Body of pancreas (tissue), 4 donors: ENCODE data around the gene SLC3A2. TPM values are rescaled to one million over a fixed set of nuclear protein-coding genes. Genes with fewer than 3 reads are reported as not detected.
A peak's percentile ranks its signal among the peaks of the same experiment; 100 is the strongest.

Experiments used
- ATAC-seq: fragments of 150-250 bp; one replicate; pipeline ENCODE4 v1.9.1; 2016
- DNase-seq, 4 donors: peaks; one replicate each; pipeline ENCODE4 v3.0.0-alpha.2; 2019
- H3K27ac ChIP-seq, 4 donors: fragments of 200-600 bp; sonication (generic); 1 replicate in 3 of 4; 2 replicates in 1 of 4; pipeline versions ENCODE4 v1.5.1 to v1.6.1; 2016 to 2019; ENCODE audit warnings: mild to moderate bottlenecking in 1 of 4, mixed read lengths in 1 of 4, moderate library complexity in 1 of 4
- H3K27me3 ChIP-seq, 2 donors: fragments of 200-600 bp; sonication (generic); one replicate each; pipeline ENCODE4 v1.6.0; 2016; ENCODE audit warnings: mild to moderate bottlenecking in 1 of 2
- H3K36me3 ChIP-seq, 2 donors: fragments of 200-600 bp; sonication (generic); replicated peaks in 1 of 2; 2 replicates each; pipeline ENCODE4 v1.5.1; 2016; ENCODE audit warnings: low read depth in 2 of 2; ENCODE audit not compliant: insufficient read depth in 1 of 2
- H3K4me1 ChIP-seq: fragments of 200-600 bp; sonication (generic); one replicate; pipeline ENCODE4 v1.6.0; 2016
- H3K4me3 ChIP-seq, 2 donors: fragments of 200-600 bp; sonication (generic); 1 replicate in 1 of 2; 2 replicates in 1 of 2; pipeline ENCODE4 v1.5.1; 2016 to 2019
- H3K9me3 ChIP-seq, 3 donors: fragments of 200-600 bp; sonication (generic); 1 replicate in 2 of 3; 2 replicates in 1 of 3; pipeline ENCODE4 v1.5.1; 2016
- CTCF ChIP-seq, 7 experiments: fragments of 450-650 bp in 4 of 7; fragments of 200-600 bp in 3 of 7; sonication (generic) in 3 of 7; IDR thresholded peaks; one replicate each; pipeline ENCODE4 v1.5.1; 2016 to 2019; ENCODE audit warnings: antibody characterized with exemption in 7 of 7
- POLR2A ChIP-seq, 3 donors: fragments of 450-650 bp; IDR thresholded peaks; one replicate each; pipeline ENCODE4 v1.6.1; 2016; ENCODE audit warnings: antibody characterized with exemption in 3 of 3, mild to moderate bottlenecking in 2 of 3
- WGBS, 2 donors: methylation state at CpG; one replicate each; pipeline ENCODE4 v1.1.5; 2017; 5-methylcytosine and 5-hydroxymethylcytosine counted together
- intact Hi-C: fragments of 100-400 bp; cut with DNase I; formaldehyde crosslinking; loops from one replicate; pipeline ENCODE4 v1.15.1; 2023
- total RNA-seq, 2 donors: library from RNA; depleted of rRNA; stranded (reverse); fragments of >200 nt; gene quantifications; one replicate each; pipeline ENCODE4 v1.1.0, GENCODE V29; 2016

The SLC3A2 gene
- total RNA-seq, 2 donors from 2014 or later = 75.5 to 108 TPM

DNA sequence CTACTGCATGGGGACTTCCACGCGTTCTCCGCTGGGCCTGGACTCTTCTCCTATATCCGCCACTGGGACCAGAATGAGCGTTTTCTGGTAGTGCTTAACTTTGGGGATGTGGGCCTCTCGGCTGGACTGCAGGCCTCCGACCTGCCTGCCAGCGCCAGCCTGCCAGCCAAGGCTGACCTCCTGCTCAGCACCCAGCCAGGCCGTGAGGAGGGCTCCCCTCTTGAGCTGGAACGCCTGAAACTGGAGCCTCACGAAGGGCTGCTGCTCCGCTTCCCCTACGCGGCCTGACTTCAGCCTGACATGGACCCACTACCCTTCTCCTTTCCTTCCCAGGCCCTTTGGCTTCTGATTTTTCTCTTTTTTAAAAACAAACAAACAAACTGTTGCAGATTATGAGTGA is 7.7 kb downstream of the SLC3A2 start:
- Histone ChIP-seq H3K27ac (no peak overlapping the region), H3K36me3 (peaks cover 38 to 40% of the 10 kb centered on the region in 2 donors), H3K4me3 (no peak overlapping the region), H3K27me3 (no peaks in the 10 kb centered on the region), H3K9me3 (no peaks in the 10 kb centered on the region), H3K4me1 (peaks cover 11% of the 10 kb centered on the region)
- TF ChIP-seq POLR2A (IDR thresholded peaks at IDR 0.05) (no peak), CTCF (IDR thresholded peaks at IDR 0.05) (no peak)
- ATAC-seq = no peak
- no peak for DNase-seq
- WGBS, 2 donors = 95 to 98% methylated on average over 7 to 12 of the region's 14 CpGs
- intact Hi-C loops = no loop called here

GRCh38 chr11:62889126-62889483 is 8.4 kb downstream of the SLC3A2 start:
- Histone ChIP-seq H3K4me3 (no peak overlapping the region), H3K27ac (no peak overlapping the region), H3K27me3 (no peaks in the 10 kb centered on the region), H3K9me3 (no peaks in the 10 kb centered on the region), H3K36me3 (peaks cover 38 to 40% of the 10 kb centered on the region in 2 donors), H3K4me1 (peaks cover 4% of the 10 kb centered on the region)
- ATAC-seq (no peak), DNase-seq (no peak)
- intact Hi-C loops = no loop called here
- TF ChIP-seq CTCF (IDR thresholded peaks at IDR 0.05) (no peak), POLR2A (IDR thresholded peaks at IDR 0.05) (no peak)
- WGBS, 2 donors = 58 to 75% methylated on average over 2 of the region's 2 CpGs

- WGBS, 2 donors = 67 to 75% methylated on average over 11 of the region's 11 CpGs
- Histone ChIP-seq H3K27ac (peak overlapping the region in 1 of 4 donors; percentile 39), H3K27me3 (no peaks in the 10 kb centered on the region), H3K4me3 (no peak overlapping the region), H3K36me3 (peaks cover 38 to 39% of the 10 kb centered on the region in 2 donors), H3K4me1 (no peaks in the 10 kb centered on the region), H3K9me3 (no peaks in the 10 kb centered on the region)
- intact Hi-C loops = no loop called here
- DNase-seq (no peak), ATAC-seq (peak; percentile 30)
- TF ChIP-seq POLR2A (IDR thresholded peaks at IDR 0.05) (no peak), CTCF (IDR thresholded peaks at IDR 0.05) (no peak)
Measured at GRCh38 chr11:62889484-62890437, 9.1 kb downstream of the SLC3A2 start.

GRCh38 chr11:62892077-62892922 is 11.6 kb downstream of the SLC3A2 start:
- DNase-seq (no peak), ATAC-seq (no peak)
- TF ChIP-seq CTCF (IDR thresholded peaks at IDR 0.05) (no peak), POLR2A (IDR thresholded peaks at IDR 0.05) (no peak)
- Histone ChIP-seq H3K27ac (no peak overlapping the region), H3K4me3 (no peak overlapping the region), H3K4me1 (no peaks in the 10 kb centered on the region), H3K27me3 (no peaks in the 10 kb centered on the region), H3K9me3 (no peaks in the 10 kb centered on the region), H3K36me3 (peaks cover 18 to 19% of the 10 kb centered on the region in 2 donors)
- intact Hi-C loops = no loop called here
- WGBS, 2 donors = 80 to 81% methylated on average over 10 of the region's 10 CpGs
